Endothelial cell of umbilical vein (primary cell): ENCODE measurements around the gene ANKH. TPM values are rescaled to one million over a fixed set of nuclear protein-coding genes. Genes with fewer than 3 reads are reported as not detected.

Experiments used
- BruUV-seq: library from RNA; stranded (reverse); fragments of 400-500 nt; replicated peaks from 2 replicates; lab custom pipeline; 2021; lab: Mats Ljungman, UMichigan
- CTCF ChIA-PET: fragments of 300-600, 350-600 bp; sonication (Branson Sonifier 250); formaldehyde crosslinking; loops from one replicate; lab custom pipeline; 2021; ENCODE audit warnings: antibody characterized with exemption, inconsistent platforms; lab: Charles Lee
- POLR2A ChIA-PET: fragments of 300-600, 350-600 bp; sonication (Branson Sonifier 250); formaldehyde crosslinking; loops from one replicate; lab custom pipeline; 2021; ENCODE audit warnings: antibody characterized with exemption, inconsistent platforms; lab: Charles Lee
- DNase-seq: peaks from one replicate; pipeline ENCODE4 v3.0.0-alpha.2; 2011; ENCODE audit warnings: low read depth, low spot score
- FAIRE-seq: peaks from 2 replicates; lab custom pipeline; 2011; peaks lifted over from hg19 to GRCh38; lab: Jason Lieb, UNC
- H2AFZ ChIP-seq: 2 replicates; pipeline ENCODE4 v1.6.0; 2012; ENCODE audit warnings: low read depth, low read length, control low read depth, inconsistent platforms
- H3K27ac ChIP-seq: 2 replicates; pipeline ENCODE4 v1.5.1; 2011; ENCODE audit warnings: low read depth, mild to moderate bottlenecking, control low read depth, low read length, moderate library complexity; ENCODE audit not compliant: insufficient read depth
- H3K27me3 ChIP-seq, 2 experiments: 2 replicates each; pipeline versions ENCODE4 v1.6.0 to v1.6.1; 2011; ENCODE audit warnings: low read length in 2 of 2, mixed read lengths in 1 of 2; ENCODE audit not compliant: control insufficient read depth in 2 of 2, insufficient read depth in 2 of 2
- H3K36me3 ChIP-seq, 2 experiments: 2 replicates in 1 of 2; 3 replicates in 1 of 2; pipeline ENCODE4 v1.5.1; 2011; ENCODE audit warnings: low read length in 2 of 2, mild to moderate bottlenecking in 1 of 2, moderate library complexity in 1 of 2; ENCODE audit not compliant: control insufficient read depth in 2 of 2, insufficient read depth in 2 of 2; ENCODE audit errors: extremely low read depth in 1 of 2
- H3K4me1 ChIP-seq: 3 replicates; pipeline ENCODE4 v1.5.1; 2011; ENCODE audit warnings: mild to moderate bottlenecking, low read length; ENCODE audit not compliant: control insufficient read depth, insufficient read depth; ENCODE audit errors: extremely low read depth
- H3K4me2 ChIP-seq: 2 replicates; pipeline ENCODE4 v1.6.1; 2011; ENCODE audit warnings: low read length, control low read depth, mixed read lengths; ENCODE audit not compliant: insufficient read depth
- H3K4me3 ChIP-seq, 3 experiments: fragments of 200-600 bp in 1 of 3; sonication (generic), shearing (Covaris generic) in 1 of 3; replicated peaks in 1 of 3; 2 replicates each; pipeline ENCODE4 v1.5.1; 2011 to 2016; ENCODE audit warnings: control low read depth in 3 of 3, low read length in 3 of 3, mild to moderate bottlenecking in 2 of 3, inconsistent platforms in 1 of 3, low read depth in 1 of 3, moderate library complexity in 1 of 3; ENCODE audit not compliant: insufficient read depth in 1 of 3
- H3K79me2 ChIP-seq: 2 replicates; pipeline ENCODE4 v1.6.0; 2012; ENCODE audit warnings: low read length, inconsistent platforms; ENCODE audit not compliant: control insufficient read depth, insufficient read depth
- H3K9ac ChIP-seq: replicated peaks from 2 replicates; pipeline ENCODE3; 2011; ENCODE audit warnings: low read length, control low read depth; ENCODE audit not compliant: insufficient read depth; ENCODE audit errors: extremely low read depth
- H3K9me1 ChIP-seq: replicated peaks from 3 replicates; pipeline ENCODE4 v1.6.0; 2011; ENCODE audit warnings: mild to moderate bottlenecking, low read length; ENCODE audit not compliant: control insufficient read depth, insufficient read depth; ENCODE audit errors: extremely low read depth
- H3K9me3 ChIP-seq: replicated peaks from 2 replicates; pipeline ENCODE4 v1.5.1; 2012; ENCODE audit warnings: low read length, inconsistent platforms; ENCODE audit not compliant: control insufficient read depth, insufficient read depth
- H4K20me1 ChIP-seq: replicated peaks from 2 replicates; pipeline ENCODE3; 2011; ENCODE audit warnings: mild to moderate bottlenecking, low read length; ENCODE audit not compliant: control insufficient read depth, insufficient read depth; ENCODE audit errors: extremely low read depth
- CTCF ChIP-seq, 2 donors: IDR thresholded peaks; 1 replicate in 1 of 2; 2 replicates in 1 of 2; pipeline ENCODE4 v1.5.1; 2011; ENCODE audit warnings: low read length in 2 of 2, mild to moderate bottlenecking in 2 of 2, moderate library complexity in 2 of 2, control low read depth in 1 of 2, inconsistent platforms in 1 of 2, low read depth in 1 of 2; ENCODE audit not compliant: insufficient read depth in 1 of 2; ENCODE audit errors: extremely low read depth in 1 of 2
- EZH2 ChIP-seq: IDR thresholded peaks from 2 replicates; pipeline ENCODE4 v1.6.1; 2012; ENCODE audit warnings: borderline replicate concordance, low read depth, mild to moderate bottlenecking, moderate library complexity, low read length, inconsistent platforms; ENCODE audit not compliant: severe bottlenecking
- FOS ChIP-seq: IDR thresholded peaks from 2 replicates; pipeline ENCODE4 v1.6.1; 2011; ENCODE audit warnings: mild to moderate bottlenecking, low read length, moderate library complexity, borderline replicate concordance; ENCODE audit not compliant: insufficient read depth
- GATA2 ChIP-seq: IDR thresholded peaks from 2 replicates; pipeline ENCODE4 v1.7.0; 2011; ENCODE audit warnings: low read depth, mild to moderate bottlenecking, moderate library complexity, mixed read lengths, low read length; ENCODE audit not compliant: insufficient read length, insufficient read depth
- JUN ChIP-seq: IDR thresholded peaks from 2 replicates; pipeline ENCODE4 v1.6.1; 2011; ENCODE audit warnings: borderline replicate concordance, low read depth; ENCODE audit not compliant: insufficient read length, insufficient read depth
- MAX ChIP-seq: IDR thresholded peaks from 2 replicates; pipeline ENCODE4 v1.6.1; 2011; ENCODE audit not compliant: insufficient read depth, insufficient read length
- MYC ChIP-seq: IDR thresholded peaks from one replicate; pipeline ENCODE4 v1.6.1; 2011; ENCODE audit warnings: mild to moderate bottlenecking, low read depth, low read length
- POLR2A ChIP-seq: IDR thresholded peaks from 2 replicates; pipeline ENCODE4 v1.6.1; 2012; ENCODE audit warnings: low read depth, mild to moderate bottlenecking, control low read depth, low read length
- POLR2AphosphoS5 ChIP-seq: IDR thresholded peaks from 2 replicates; pipeline ENCODE4 v1.6.1; 2012; ENCODE audit warnings: low read depth, mild to moderate bottlenecking, control low read depth, low read length, moderate library complexity; ENCODE audit not compliant: insufficient read depth
- dilution Hi-C: fragments of 300-500 bp; cut with MboI; formaldehyde crosslinking; loops from one replicate; pipeline ENCODE4 v1.15.0; 2019; ENCODE audit warnings: low sequenced_read_pairs; ENCODE audit not compliant: extremely low pct_ligation_motif_present
- intact Hi-C: fragments of 100-400 bp; cut with micrococcal nuclease; formaldehyde crosslinking; loops from one replicate; pipeline ENCODE4 v1.10.0; 2022
- polyA plus RNA-seq, 4 experiments: library from polyadenylated mRNA; depleted of rRNA in 3 of 4; stranded (reverse) in 3 of 4; unstranded in 1 of 4; fragments of >200 nt; gene quantifications; 2 replicates each; pipeline versions ENCODE4 v1.2.1 to v1.2.3, GENCODE V29; 2011 to 2012; ENCODE audit warnings: missing spikeins in 1 of 4
- total RNA-seq: library from RNA; stranded (reverse); gene quantifications from 2 replicates; pipeline ENCODE4 v1.2.3, GENCODE V29; 2021

Gene ANKH
- total and polyA plus RNA-seq, 2 donors (not counting 3 experiments of a cell fraction or from before 2014, with no cell fraction given) = 12.7 to 31.4 TPM

- no peak for TF ChIP-seq POLR2AphosphoS5
- no peak for TF ChIP-seq JUN
- no peak for TF ChIP-seq POLR2A
- TF ChIP-seq MYC = no peak
- TF ChIP-seq EZH2 = no peak
- TF ChIP-seq FOS = no peak
- TF ChIP-seq CTCF (IDR thresholded peaks at IDR 0.05; ENCODE audit: extremely low read depth in 1 of 2, insufficient read depth in 1 of 2, low read depth in 1 of 2, low read length in 2 of 2) = no peak
- no peak for TF ChIP-seq GATA2
- no peak for TF ChIP-seq MAX
- H3K9me1 ChIP-seq = no peaks in the 10 kb centered on the region
- H3K4me1 ChIP-seq = no peaks in the 10 kb centered on the region
- H3K27ac ChIP-seq = no peak overlapping the region
- no TSS peak for BruUV-seq
- ChIA-PET CTCF (interaction anchor here (0.7 kb wide), 1 partner anchor 936 kb away, joined by 3 read pairs; no protein-coding TSS in a partner anchor), POLR2A (no interaction called here)
- no peak overlapping the region for H3K9ac ChIP-seq
- no peak overlapping the region for H3K4me3 ChIP-seq
- no peaks in the 10 kb centered on the region for H3K9me3 ChIP-seq
- peaks cover 0 to 3% of the 10 kb centered on the region in 2 experiments for H3K27me3 ChIP-seq
- H3K79me2 ChIP-seq = no peaks in the 10 kb centered on the region
- intact Hi-C loops = no loop called here
- dilution Hi-C loops = no loop called here
- no peaks in the 10 kb centered on the region for H3K36me3 ChIP-seq
- no peaks in the 10 kb centered on the region for H4K20me1 ChIP-seq
- H3K4me2 ChIP-seq = no peak overlapping the region
- DNase-seq (no peak), FAIRE-seq (no peak)
- H2AFZ ChIP-seq = no peak overlapping the region
Measured at GRCh38 chr5:14890846-14891245, 19.3 kb upstream of the ANKH start.
